NCI-H2029 (cell line): ENCODE results near the gene CELF4.
"Not testable (repeated sequence)": the region's sequence is repeated elsewhere in the genome, so short reads cannot be mapped to it uniquely, and the experiment has no call there.

ENCODE experiments used
- DNase-seq: peaks from one replicate; lab custom pipeline; 2025; lab: John Stamatoyannopoulos, UW

CELF4 gene

DNA sequence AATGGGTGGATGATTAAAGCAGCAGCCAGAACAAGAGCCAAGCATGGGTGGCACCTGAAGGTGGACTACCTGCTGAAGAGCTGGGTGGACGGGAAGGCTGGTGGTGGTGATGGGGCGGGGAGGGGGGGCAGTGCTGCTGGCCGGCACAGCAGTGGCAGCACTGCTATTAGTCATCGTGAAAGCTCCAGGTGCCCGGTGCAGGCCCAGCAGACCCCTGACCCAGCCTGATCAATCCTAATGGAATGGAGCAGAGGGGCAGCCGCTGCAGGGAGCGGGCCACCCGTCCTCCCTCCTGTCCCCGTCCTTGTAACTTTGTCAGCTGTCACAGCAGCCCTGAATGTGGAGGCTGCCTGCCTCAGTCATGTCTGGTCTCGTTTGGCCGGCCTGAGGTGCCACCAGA, 174.9 kb downstream of the CELF4 start:
- DNase-seq = no peak

- no peak for DNase-seq
Measured at GRCh38 chr18:37389684-37390368, 175.8 kb downstream of the CELF4 start.

GRCh38 chr18:37389041-37389440, 176.6 kb downstream of the CELF4 start:
- no peak for DNase-seq

DNA sequence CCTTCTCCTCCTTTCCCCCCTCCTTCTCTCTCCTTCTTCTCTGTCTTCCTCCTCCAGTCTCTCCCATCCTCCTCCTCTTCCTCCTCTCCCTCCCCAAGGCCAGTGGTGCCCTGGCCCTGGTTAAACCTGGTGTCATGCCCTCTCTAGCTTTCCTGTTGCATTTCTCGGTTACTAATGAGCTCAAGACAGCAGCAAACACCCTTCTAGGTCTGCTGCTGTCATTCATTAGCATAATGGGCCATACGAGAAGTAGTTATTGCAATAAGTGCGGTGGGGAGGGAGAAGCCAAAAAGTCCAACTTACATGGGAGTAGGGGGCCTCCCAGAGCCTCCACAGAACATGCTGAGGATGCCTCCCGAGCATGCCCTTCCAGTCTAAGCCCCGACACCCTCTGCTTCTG, 177.2 kb downstream of the CELF4 start:
- no peak for DNase-seq

GRCh38 chr18:37385846-37386778, 179.5 kb downstream of the CELF4 start:
- DNase-seq = no peak

DNA sequence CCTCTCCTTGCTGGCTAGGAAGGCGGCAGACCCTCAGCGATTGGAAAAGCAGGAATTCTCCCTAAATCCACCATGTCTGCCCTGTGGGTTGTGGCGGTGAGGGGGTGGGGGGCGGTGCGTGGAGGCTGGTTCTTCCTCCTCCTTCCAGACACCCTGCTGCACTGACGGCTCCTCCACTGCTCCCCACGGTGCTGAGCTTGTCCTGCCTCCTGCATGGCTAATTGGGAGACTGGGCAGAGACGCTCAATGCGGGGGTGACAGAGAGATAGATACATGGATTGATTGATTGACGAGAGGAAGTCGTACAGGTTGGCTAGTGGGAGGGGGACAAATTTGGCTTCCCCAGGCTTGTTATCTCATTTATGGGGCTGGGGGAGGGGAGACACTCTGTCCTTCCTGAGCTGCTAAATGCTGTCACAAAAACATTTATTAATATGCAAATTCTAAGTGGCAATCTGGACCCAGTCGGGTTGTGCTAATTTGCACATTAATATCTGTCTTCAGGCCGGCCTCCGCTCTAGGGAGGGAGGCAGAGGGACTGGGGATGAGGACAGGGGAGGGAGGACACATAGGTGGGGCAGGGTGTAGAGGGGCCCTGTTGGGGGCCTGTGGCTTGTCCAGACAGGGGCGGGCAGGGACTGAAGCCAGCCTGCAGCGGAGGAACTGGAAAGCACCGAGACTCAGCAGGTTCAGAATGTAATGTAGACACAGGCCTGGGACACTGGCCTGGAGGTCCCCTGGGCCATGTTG, 181.6 kb downstream of the CELF4 start:
- DNase-seq = no peak

GRCh38 chr18:37383036-37383785, 182.4 kb downstream of the CELF4 start:
- DNase-seq = no peak

- DNase-seq = no peak
Measured at GRCh38 chr18:37381554-37381953, 184.0 kb downstream of the CELF4 start.

DNA sequence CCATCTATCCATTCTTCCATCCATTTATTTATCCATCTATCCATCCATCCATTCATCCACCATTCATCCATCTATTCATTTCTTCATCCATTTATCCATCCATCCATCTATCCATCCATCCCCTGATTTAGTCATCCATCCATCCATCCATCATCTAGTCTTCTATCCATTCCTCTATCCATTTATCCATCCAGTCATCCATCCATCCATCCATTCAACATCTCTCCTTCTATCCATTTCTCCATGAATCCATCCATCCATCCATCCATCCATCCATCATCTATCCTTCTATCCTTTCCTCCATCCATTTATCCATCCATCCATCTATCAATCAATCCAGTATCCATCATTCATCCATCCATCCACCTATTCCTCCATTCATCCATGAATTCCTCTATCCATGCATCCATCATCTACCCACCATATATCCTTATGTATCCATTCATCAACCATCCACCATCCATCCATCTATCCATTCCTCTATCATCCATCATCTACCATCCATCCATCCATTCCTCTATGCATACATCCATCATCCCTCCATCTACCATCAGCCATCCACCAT, 185.0 kb downstream of the CELF4 start:
- no peak for DNase-seq

DNA sequence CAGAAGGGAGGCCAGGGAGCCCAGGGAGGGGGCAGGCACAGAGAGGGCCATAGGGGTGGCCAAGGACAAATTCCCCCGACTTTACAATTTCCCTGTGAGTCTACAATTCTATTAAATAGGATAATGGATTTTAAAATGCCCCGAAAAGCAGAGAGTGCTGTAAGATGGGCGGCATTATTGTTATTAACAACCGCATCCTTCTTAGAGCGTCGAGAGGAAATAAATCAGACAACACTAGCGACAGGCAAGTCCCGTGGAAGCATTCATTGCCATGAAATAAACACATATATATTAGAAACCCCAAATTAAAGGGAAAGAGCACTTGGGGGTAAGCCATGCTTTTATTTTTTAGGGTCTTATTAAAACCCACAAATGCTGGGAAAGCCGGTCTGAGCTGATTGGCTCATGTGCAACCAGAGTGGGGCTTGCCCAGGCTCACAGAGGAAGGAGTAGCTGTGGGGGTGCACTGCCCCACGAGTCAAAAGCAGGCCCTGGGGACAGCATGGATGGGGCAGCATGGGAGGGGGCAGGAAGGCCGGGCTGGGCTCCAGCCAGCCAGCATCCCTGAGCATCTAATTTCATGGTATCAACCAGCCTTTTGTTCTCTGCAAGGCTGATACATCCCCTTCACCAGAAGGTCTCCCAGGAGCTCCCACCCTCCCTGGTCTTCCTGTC, 187.1 kb downstream of the CELF4 start:
- DNase-seq = no peak

DNA sequence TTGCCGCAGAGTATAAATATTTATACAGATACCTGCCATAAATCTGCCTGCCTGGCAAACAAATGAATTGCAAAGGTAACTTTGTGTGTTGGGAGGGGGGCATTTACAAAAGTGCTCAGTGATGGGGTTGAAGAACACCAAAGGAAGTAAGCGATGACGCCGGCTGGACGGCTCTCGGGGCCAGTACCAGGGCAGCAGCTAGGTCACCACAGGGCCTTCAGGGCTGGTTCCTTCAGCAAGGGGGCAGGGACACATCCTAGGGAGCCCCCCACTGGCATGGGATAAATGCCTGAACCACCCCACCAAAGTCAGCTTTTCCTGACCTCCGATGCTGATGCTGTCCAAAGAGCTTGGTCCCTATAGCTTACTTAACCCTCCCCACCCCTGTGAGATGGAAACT, 190.4 kb downstream of the CELF4 start:
- DNase-seq = no peak

- DNase-seq = no peak
Measured at GRCh38 chr18:37368110-37368954, 197.3 kb downstream of the CELF4 start.

DNA sequence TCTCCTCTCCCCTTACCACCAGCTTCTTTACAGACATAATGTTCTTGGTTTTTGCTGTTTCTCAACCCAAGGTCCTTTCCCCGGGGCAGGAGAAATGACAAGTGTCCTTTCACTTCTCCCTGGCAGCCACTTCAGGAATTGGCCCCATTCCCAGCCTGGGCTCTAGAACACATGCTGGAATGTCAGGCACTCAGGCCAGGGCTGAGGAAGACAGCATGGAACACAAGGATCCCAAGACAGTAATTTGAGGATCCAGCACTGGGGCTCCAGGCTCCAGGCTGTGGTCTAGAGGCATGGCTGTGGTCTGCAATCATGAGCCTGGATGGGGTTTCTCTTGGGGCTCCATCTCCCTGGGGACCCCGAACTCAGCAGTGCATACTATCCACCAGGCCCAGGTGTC, 201.4 kb downstream of the CELF4 start:
- DNase-seq = peak; percentile 54

DNA sequence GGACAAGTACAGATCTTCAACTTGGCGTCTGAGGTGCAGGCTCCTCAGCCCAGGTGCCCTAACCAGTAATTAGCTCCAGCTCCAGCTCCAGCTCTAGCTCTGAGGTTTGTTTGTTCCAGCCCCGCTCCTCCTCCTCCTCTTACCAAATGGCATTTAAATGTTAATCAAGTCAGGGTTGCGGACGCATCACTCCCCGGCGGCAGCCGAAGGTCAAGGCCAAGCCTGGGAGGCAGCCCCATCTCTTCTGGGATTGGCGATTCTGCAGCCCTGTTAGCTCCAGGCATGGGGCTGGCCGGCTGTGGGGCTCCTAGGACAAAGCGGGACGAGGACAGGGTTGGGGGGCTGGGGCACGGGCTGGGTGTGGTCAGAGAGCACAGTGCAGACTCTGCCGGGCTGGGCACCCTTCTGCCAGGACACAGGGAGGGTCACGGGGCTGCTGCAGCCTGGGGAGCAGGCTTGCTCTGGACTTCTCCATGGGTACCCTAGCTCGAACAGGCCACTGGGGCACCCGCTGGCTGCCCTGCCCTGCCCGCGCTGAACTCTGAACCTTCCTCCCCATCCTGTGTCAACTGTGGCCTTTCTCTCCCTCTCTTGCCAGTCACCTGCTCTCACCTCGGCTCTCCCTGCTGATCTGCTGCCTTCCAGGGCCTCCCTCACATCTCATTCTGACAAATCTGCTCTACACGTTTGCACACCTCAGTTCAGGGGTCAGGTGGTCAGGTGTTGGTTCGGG, 203.3 kb downstream of the CELF4 start:
- no peak for DNase-seq

DNA sequence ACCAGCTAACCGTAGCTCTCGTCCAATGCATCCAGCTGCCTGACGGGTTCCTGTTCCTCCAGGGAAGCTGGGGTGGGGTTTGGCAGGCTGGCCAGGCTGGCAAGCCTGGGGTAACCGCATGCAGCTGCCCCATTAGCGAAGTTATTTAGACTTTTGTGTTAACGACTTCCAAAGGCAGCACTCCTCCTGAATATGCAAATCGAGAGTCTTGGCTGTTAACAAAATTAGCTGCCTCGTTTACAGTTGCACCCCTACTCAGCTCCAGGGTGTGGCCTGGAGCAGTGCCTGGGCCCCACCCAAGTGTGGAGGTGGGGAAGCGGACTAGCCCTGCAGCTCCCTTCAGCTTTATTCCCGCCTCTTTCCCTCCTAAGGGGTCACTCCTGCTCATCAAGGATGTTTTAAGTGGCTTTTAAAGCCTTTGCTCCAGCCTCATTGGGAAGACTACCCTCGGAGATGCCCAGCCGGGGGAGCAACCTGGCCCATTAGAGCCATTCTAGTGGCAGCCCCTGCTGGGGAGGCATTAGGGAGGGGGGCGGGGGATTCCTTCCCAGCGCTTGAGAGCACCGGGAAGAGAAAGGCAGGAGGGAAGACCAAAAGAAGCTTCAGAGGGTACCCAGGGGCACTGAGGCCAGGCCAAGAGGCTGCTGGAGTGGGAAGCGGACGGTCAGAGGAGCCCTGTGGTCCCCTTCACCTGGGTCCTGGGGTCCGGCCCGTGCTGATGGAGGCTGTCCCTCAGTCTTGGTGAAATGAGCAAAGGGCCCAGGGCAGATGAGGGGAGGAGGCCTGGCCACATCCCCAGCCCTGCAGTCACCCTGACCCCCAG, 204.1 kb downstream of the CELF4 start:
- DNase-seq = no peak

DNA sequence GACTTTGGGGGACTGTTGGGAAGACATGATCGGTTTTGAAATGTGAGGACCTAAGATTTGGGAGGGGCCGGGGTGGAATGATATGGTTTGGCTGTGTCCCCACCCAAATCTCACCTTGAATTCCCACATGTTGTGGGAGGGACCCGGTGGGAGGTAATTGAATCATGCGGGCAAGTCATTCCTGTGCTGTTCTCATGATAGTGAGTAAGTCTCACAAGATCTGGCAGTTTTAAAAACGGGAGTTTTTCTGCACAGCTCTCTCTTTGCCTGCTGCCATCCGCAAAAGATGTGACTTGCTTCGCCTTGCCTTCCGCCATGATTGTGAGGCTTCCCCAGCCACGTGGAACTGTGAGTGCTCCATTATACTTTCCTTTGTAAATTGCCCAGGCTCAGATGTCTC, 207.5 kb downstream of the CELF4 start:
- not testable (repeated sequence) for DNase-seq

DNA sequence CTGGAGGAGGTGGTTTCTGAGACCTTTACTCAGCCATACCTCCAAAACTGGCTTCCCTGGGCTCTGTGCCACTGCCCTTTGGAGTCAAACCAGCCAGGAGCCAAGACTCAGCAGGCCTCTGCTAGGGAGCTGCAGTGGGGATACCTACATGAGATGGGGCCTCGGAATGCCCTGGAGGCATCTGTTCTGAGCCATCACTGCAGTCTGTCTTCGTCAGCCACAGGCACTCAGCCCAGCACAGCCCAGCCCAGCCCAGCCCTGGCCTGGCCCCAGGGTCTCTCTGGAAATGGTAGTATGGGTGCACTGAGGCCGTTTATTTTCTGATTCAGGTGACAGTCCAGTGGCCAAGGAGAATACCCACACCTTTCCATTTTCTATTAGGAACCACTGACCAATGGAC, 209.8 kb downstream of the CELF4 start:
- DNase-seq = no peak

- DNase-seq = no peak
Measured at GRCh38 chr18:37351110-37351509, 214.5 kb downstream of the CELF4 start.
